ENCODE measurements around the gene GBF1. TPM values are rescaled to one million over a fixed set of nuclear protein-coding genes. Genes with fewer than 3 reads are reported as not detected.

The GBF1 gene
- polyA plus RNA-seq, 1 donor (not counting 4 experiments of a cell fraction or from before 2014, with no cell fraction given) = 17.4 TPM

DNA sequence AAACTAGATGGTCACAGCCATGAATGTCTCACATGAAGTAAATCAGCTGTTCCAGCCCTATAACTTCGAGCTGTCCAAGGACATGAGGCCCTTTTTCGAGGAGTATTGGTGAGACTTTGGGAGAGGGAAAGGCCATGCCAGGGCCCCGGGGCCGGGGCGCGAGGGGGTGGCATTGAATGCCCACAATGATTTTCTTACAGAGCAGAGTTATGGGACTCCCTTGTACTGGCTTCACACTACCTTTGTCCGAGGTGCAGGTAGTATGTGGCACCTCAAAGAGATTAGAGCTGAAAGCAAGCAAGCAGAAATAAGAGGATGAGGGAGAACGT, 18.8 kb upstream of the GBF1 start:
- peaks cover 38% of the 10 kb centered on the region for H3K27me3 ChIP-seq (ENCODE audit: control insufficient read depth, extremely low read depth, insufficient read depth, low read length)
- TF ChIP-seq CTCF (optimal IDR thresholded peaks at IDR 0.05 in 1 of 3, IDR thresholded peaks at IDR 0.05 in 1 of 3, conservative IDR thresholded peaks at IDR 0.05 in 1 of 3; ENCODE audit: extremely low read depth in 1 of 3, insufficient read depth in 2 of 3, low read length in 3 of 3) (no peak), EZH2 (IDR thresholded peaks at IDR 0.05; ENCODE audit: low read length) (no peak)
- no peaks in the 10 kb centered on the region for H4K20me1 ChIP-seq (ENCODE audit: control insufficient read depth, extremely low read depth, insufficient read depth, low read length)
- H3K9ac ChIP-seq (ENCODE audit: control insufficient read depth, extremely low read depth, insufficient read depth, low read length) = no peak overlapping the region
- peak overlapping the region; percentile 61 for H2AFZ ChIP-seq (ENCODE audit: control insufficient read depth, low read length)
- H3K4me1 ChIP-seq (ENCODE audit: control insufficient read depth, extremely low read depth, insufficient read depth, low read length) = peaks cover 24% of the 10 kb centered on the region
- no peaks in the 10 kb centered on the region for H3K36me3 ChIP-seq (ENCODE audit: control insufficient read depth in 2 of 2, extremely low read depth in 1 of 2, insufficient read depth in 2 of 2, low read length in 2 of 2)
- no peak overlapping the region for H3K27ac ChIP-seq (ENCODE audit: control insufficient read depth, insufficient read depth, low read length)
- no peaks in the 10 kb centered on the region for H3K9me3 ChIP-seq (ENCODE audit: control insufficient read depth, low read depth, low read length)
- dilution Hi-C loops (cut with MboI; ENCODE audit: extremely low pct_ligation_motif_present, low sequenced_read_pairs) = no loop called here
- no peaks in the 10 kb centered on the region for H3K79me2 ChIP-seq (ENCODE audit: control insufficient read depth, insufficient read depth, low read length)
- DNase-seq (ENCODE audit: low read depth, low spot score) = no peak
- peak overlapping the region; percentile 78 for H3K4me2 ChIP-seq (ENCODE audit: control insufficient read depth, extremely low read depth, insufficient read depth, low read depth, low read length)
- no peak for FAIRE-seq
- no peaks in the 10 kb centered on the region for H3K9me1 ChIP-seq (ENCODE audit: control insufficient read depth, extremely low read depth, insufficient read depth, low read length)
- H3K4me3 ChIP-seq (ENCODE audit: control insufficient read depth in 2 of 3, extremely low read depth in 1 of 3, insufficient read depth in 2 of 3, low read depth in 1 of 3, low read length in 3 of 3) = no peak overlapping the region

DNA sequence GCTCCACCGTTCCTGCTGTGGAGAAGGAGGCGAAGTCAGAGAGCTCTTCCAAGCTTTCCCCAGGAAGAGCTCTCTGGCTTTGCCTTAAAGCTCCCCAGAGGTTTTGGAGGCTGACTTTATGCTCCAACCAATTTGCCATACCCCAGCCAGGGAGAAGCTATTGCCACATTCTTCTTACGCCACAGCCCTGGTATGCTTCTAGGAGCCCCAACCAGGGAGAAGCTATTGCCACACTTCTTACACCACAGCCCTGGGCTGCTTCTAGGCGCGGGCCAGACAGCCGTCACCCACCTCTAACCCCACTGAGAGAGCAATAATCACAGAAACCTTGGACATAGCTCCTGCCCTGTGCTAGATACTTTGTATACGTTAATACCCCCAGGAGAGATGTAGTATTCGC, 18.3 kb upstream of the GBF1 start:
- no peak overlapping the region for H3K4me3 ChIP-seq (ENCODE audit: control insufficient read depth in 2 of 3, extremely low read depth in 1 of 3, insufficient read depth in 2 of 3, low read depth in 1 of 3, low read length in 3 of 3)
- peaks cover 38% of the 10 kb centered on the region for H3K27me3 ChIP-seq (ENCODE audit: control insufficient read depth, extremely low read depth, insufficient read depth, low read length)
- peaks cover 24% of the 10 kb centered on the region for H3K4me1 ChIP-seq (ENCODE audit: control insufficient read depth, extremely low read depth, insufficient read depth, low read length)
- no peak overlapping the region for H3K27ac ChIP-seq (ENCODE audit: control insufficient read depth, insufficient read depth, low read length)
- DNase-seq (ENCODE audit: low read depth, low spot score) (no peak), FAIRE-seq (no peak)
- H4K20me1 ChIP-seq (ENCODE audit: control insufficient read depth, extremely low read depth, insufficient read depth, low read length) = no peaks in the 10 kb centered on the region
- no peaks in the 10 kb centered on the region for H3K79me2 ChIP-seq (ENCODE audit: control insufficient read depth, insufficient read depth, low read length)
- no peak overlapping the region for H3K4me2 ChIP-seq (ENCODE audit: control insufficient read depth, extremely low read depth, insufficient read depth, low read depth, low read length)
- dilution Hi-C loops (cut with MboI; ENCODE audit: extremely low pct_ligation_motif_present, low sequenced_read_pairs) = no loop called here
- H3K9me3 ChIP-seq (ENCODE audit: control insufficient read depth, low read depth, low read length) = no peaks in the 10 kb centered on the region
- no peaks in the 10 kb centered on the region for H3K9me1 ChIP-seq (ENCODE audit: control insufficient read depth, extremely low read depth, insufficient read depth, low read length)
- no peak overlapping the region for H3K9ac ChIP-seq (ENCODE audit: control insufficient read depth, extremely low read depth, insufficient read depth, low read length)
- H3K36me3 ChIP-seq (ENCODE audit: control insufficient read depth in 2 of 2, extremely low read depth in 1 of 2, insufficient read depth in 2 of 2, low read length in 2 of 2) = no peaks in the 10 kb centered on the region
- no peak overlapping the region for H2AFZ ChIP-seq (ENCODE audit: control insufficient read depth, low read length)
- no peak for TF ChIP-seq CTCF (optimal IDR thresholded peaks at IDR 0.05 in 1 of 3, IDR thresholded peaks at IDR 0.05 in 1 of 3, conservative IDR thresholded peaks at IDR 0.05 in 1 of 3; ENCODE audit: extremely low read depth in 1 of 3, insufficient read depth in 2 of 3, low read length in 3 of 3)
- TF ChIP-seq EZH2 (IDR thresholded peaks at IDR 0.05; ENCODE audit: low read length) = no peak
